HG03432 (cell line): ENCODE results near the gene RELT.

ENCODE experiments used
- ATAC-seq: cut with Tn5 transposase; IDR thresholded peaks from one replicate; pipeline ENCODE4 v1.9.1; 2021; ENCODE audit warnings: mild to moderate bottlenecking, moderate library complexity; ENCODE audit not compliant: unreplicated experiment

Gene RELT

DNA sequence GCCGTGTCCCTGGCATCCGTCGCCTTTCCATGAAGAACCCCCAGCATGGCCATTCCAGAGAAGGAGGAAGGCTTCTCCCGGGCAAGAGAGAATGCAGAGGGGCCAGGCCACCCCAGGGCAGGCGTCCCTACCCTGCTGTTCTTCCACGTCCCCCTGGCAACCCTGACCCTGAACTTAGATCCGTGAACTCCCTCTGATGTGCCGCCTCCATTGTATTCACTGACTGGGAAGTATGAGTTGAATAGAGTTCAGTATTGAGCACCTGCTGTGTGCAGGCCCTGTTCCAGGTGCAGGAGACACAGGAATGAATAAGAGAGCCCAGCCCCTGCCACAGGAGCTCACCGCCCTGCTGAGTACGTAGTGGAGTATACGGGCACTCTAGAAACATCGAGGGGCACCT, 29.1 kb upstream of the RELT start:
- ATAC-seq, result no peak

DNA sequence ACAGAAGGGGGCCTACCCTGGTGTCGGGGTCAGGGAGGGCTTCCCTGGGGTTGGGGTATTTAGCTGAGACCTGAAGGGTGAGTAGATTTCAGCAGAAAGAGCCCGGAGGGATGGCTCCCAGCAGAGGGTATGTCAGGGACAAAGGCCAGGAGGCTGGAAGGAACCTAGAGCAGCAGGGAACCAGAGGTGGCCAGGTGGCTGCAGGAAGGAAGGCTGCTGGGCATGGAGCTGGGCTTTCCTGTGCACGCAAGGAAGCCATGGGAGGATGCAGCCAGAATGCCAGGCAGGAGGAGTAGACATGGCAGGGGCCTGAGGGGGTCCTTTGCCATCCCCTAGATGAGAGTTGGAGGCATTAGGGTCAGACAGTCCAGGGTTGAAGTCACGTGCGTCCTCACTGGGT, 27.4 kb upstream of the RELT start:
- ATAC-seq, result no peak

GRCh38 chr11:73349633-73350032, 26.6 kb upstream of the RELT start:
- ATAC-seq, result no peak

DNA sequence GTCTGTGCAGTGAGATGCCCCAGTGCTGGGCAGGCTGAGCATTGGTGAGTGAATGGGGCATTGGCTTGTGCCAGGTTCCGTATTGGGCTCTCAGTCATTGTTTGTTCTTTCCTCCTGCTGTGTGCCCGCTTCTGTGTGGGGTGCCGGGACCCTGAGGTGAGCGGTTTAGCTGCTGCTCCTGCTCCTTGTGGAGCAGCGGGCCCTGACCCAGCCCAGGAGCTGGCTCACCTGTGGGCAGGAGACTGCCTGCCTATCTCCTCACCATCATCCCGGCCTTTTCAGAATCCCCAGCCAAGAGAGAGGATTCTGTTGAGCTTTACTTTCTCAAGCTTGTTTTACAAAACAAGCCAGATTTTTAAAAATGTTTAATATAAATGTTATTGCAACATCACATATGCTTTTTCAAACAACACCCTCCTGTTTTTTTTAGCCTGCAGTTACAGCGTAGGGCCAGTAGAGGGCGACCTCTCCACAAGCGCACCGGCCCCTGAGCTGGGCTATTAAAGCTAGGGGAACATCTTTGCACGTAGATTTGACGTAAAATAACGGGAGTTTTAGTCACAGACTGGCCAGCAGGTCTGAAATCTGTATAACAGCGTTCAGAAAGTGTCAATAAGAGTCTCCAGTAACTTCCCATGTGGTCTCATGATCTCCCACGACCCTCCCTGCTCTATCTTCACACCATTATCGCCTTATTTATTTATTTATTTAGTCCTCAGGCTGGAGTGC, 25.1 kb upstream of the RELT start:
- no peak for ATAC-seq

- ATAC-seq, result no peak
Observed at GRCh38 chr11:73353422-73353821, 22.8 kb upstream of the RELT start.

GRCh38 chr11:73355109-73355508, 21.1 kb upstream of the RELT start:
- no peak for ATAC-seq

- ATAC-seq, result no peak
Observed at GRCh38 chr11:73356979-73357860, 19.0 kb upstream of the RELT start.

DNA sequence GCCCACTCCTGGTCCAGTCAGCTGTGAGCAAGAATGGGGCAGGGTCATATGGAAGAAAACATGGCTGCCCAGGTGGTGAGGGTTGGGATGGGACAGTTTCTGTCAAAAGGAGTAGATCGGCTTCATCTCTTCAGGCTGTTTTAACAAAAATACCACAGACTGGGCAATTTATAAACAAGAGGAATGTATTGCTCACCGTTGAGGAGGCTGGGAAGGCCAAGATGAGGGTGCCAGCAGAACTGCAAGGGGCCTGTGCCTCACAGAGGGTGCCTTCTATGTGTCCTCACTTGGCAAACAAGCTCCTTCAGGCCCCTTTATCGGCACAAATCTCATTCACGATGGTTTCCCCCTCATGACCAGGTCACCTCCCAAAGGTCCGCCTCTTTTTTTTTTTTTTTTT, 18.1 kb upstream of the RELT start:
- no peak for ATAC-seq

DNA sequence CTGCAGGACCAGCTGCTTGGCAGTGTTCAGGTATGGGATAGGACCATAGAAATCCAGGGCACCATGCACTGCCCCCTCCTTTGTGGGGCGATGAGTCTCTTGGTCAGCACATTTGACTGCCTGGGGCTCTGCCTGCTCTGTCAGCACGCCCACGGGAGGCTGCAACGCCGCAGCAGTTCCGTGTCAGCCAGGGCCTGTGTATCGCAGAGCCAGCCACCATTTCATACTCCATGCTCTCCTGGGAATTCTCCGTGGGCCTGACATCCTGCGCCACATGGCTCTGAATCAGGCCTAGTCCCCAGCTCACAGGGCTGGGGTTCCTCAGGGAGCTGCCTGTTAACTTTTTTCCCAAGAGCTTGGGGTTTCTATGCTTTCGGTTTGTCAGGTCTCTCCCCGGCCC, 16.9 kb upstream of the RELT start:
- ATAC-seq, result no peak

DNA sequence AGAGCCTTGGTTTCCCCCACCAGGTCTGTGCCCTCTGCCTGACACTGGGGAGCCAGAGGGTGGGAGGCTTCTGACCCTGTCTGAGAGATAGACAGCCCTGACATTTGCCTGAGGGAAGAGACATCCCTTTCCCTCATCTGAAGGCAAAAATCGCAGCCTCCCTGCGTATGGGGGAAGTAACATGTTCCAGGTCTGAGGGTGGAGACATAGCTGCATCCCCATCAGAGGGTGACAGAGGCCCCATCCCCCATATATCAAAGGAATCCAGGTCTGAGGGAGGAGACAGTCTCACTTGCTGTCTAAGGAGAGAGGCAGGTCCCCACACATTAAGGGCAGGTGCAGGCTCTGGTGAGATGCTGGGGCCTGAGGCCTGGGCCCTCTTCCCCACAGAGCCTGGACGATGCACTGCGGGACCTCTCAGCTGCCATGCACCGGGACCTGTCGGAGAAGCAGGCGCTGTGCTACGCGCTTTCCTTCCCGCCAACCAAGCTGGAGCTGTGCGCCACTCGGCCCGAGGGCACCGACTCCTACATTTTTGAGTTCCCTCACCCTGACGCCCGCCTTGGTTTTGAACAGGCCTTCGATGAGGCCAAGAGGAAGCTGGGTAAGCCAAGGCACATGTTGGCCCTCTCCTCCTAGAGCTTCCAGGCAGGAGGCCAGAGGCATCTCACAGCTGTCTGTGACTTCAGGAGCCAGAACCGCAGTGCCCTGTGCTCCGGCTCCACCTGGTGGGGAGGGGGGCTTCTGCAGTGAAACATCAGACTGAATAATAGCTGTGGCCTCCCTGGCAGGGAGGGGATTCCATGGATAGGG, 16.1 kb upstream of the RELT start:
- ATAC-seq, result no peak

- ATAC-seq, result no peak
Observed at GRCh38 chr11:73360743-73361369, 15.3 kb upstream of the RELT start.

DNA sequence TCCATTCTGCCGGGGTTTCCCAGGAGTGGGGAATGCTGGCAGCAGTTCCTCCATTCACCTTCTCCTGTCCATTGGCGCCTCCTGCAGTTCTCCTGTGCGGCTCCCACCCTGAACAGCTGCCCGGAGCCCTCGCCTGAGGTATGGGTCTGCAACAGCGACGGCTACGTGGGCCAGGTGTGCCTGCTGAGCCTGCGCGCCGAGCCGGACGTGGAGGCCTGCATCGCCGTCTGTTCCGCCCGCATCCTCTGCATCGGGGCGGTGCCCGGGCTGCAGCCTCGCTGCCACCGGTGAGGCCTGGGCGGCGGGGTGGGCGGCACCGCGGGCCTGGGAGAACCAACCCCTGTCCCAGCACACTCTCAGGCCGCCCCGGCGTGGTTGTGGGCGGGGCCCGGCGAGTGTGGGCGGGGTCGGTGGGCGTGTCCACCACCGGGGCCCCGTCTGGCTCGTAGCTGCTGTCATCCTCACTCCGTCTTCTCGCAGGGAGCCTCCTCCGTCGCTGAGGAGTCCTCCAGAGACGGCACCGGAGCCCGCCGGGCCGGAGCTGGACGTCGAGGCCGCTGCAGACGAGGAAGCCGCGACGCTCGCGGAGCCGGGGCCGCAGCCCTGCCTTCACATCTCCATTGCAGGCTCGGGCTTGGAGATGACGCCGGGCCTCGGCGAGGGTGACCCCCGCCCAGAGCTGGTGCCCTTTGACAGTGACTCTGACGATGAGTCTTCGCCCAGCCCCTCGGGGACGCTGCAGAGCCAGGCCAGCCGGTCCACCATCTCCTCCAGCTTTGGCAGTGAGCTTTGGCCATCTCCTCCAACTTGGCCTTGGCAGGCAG, 14.0 kb upstream of the RELT start:
- ATAC-seq, result no peak

DNA sequence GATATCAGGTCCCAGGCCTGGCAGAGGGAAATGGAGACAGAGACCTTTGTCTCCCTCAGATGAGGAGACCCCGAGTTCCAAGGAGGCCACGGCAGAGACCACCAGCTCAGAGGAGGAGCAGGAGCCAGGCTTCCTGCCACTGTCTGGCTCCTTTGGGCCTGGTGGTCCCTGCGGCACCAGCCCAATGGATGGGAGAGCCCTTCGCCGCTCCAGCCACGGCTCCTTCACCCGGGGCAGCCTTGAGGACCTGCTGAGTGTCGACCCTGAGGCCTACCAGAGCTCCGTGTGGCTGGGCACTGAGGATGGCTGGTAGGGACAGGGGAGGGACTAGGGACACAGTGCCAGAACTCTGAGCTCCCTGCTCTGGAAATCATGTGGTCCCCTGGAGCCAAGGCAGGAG, 13.1 kb upstream of the RELT start:
- ATAC-seq, result no peak

- ATAC-seq, result no peak
Observed at GRCh38 chr11:73365352-73366264, 10.6 kb upstream of the RELT start.

DNA sequence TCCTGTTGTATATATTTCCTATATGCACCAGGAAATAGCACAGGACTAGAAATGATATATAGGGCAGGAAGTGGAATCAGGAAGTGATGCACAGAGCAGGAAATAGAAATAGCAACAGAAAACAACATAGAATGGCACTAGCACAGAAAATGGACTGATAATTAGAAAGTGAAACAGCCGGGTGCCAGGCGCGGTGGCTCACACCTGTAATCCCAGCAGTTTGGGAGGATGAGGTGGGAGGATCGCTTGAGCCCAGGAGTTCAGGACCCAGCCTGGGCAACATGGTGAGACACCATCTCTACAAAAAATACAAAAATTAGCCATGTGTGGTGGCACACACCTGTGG, 10.0 kb upstream of the RELT start:
- ATAC-seq, result no peak

DNA sequence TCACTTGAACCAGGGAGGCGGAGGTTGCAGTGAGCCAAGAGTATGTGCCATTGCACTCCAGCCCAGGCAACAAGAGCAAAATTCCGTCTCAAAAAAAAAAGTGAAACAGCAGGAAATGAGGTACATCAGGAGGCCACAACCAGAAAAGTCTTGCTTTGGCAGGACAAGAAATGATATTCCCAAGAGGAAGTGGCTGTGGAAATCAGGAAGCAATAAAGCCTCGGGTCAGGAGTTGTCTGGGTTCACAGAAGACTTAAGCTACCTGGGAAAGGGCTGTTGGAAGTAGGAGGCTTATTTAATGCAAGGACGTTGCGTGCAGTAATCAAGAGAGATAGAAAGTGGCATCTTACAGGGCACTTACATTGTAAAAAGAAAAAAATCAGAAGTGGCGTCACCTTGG, 9.2 kb upstream of the RELT start:
- ATAC-seq, result no peak

DNA sequence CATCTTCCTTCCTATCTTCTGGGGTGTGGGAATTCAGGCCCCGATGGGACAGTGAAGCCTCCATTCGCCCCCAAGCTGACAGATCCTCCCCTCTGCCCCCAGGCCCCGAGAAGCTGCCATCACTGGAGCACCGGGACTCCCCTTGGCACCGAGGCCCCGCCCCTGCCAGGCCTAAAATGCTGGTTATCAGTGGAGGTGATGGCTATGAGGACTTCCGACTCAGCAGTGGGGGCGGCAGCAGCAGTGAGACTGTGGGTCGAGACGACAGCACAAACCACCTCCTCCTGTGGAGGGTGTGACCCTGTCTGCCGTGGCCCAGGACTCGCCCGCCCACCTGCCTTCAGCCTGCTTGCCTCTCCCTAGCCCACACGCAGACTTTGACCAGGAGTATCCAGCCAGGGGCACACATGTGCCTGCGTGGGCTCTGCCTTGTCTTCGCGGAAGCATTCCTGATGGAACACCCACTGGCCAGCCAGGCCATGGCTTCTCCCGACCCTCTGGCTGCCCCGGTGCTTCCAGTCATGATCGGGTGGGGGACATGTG, 8.6 kb upstream of the RELT start:
- no peak for ATAC-seq

DNA sequence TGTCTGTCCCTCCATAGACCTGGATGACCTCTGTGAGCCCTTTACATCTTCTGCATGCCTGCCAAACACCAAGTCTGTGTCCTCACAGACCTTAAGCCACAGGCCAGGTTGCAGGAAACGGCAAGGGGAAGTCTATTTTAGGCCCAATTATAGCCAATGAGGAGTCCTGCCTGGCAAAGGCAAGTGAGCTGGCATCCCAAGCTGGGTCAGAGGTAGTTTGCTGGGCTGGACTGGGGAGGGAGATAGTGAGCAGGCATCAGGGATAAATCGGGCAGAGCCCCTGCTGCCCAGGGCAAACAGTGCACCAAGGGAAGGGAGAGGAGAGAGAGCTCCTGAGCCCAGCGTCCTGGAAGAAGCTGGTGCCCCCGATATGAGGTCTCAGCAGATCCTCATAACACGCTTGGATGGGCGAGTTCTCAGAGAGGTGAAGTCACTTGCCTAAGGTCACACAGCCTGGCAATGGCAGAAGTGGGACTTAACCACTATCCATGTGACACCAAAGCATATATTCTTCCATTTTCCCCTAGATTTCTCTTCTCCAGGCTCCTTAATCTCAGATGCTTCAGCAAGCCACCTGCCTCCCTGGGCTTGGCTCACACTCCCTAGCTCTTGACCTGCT, 3.7 kb upstream of the RELT start:
- ATAC-seq, result no peak

DNA sequence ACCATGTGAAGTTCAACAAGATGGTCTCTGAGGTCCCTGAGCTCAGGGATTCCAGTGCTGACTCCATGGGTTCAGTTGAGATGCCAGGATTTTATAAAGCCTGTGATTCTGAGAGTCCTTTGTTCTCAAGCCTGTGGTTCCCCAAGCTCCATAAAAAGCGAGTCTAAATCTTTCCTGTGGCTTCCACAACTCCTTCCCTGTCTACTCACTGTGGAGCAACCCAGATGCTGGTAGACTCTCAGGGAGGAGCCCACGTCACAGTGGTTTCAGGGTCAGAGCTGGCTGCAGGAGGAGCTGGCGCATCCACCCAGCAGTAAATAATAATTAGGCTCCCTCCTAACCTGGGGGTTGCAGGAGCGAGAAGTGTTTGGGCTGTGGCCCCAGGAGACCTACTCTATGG, 2.0 kb upstream of the RELT start:
- ATAC-seq, result no peak
